GM23248 (cell line): ENCODE measurements around the gene PTPRA. TPM values are rescaled to one million over a fixed set of nuclear protein-coding genes. Genes with fewer than 3 reads are reported as not detected.

ENCODE experiments used
- DNase-seq: peaks from one replicate; pipeline ENCODE4 v3.0.0-alpha.2; 2015
- H2AFZ ChIP-seq: fragments of 200-600 bp; sonication (generic); 2 replicates; pipeline ENCODE4 v1.6.1; 2016; ENCODE audit warnings: antibody characterized with exemption
- H3F3A ChIP-seq: fragments of 200-600 bp; sonication (generic); 2 replicates; pipeline ENCODE4 v1.6.1; 2016; ENCODE audit warnings: mild to moderate bottlenecking, antibody characterized with exemption, mixed run types; ENCODE audit not compliant: insufficient read depth
- H3K27ac ChIP-seq: fragments of 200-600 bp; sonication (generic); 2 replicates; pipeline ENCODE4 v1.5.1; 2016; ENCODE audit warnings: mild to moderate bottlenecking
- H3K27me3 ChIP-seq: fragments of 200-600 bp; sonication (generic); replicated peaks from 2 replicates; pipeline ENCODE4 v1.6.1; 2016; ENCODE audit warnings: mild to moderate bottlenecking; ENCODE audit not compliant: insufficient read depth
- H3K36me3 ChIP-seq: fragments of 200-600 bp; sonication (generic); 2 replicates; pipeline ENCODE4 v1.6.1; 2016; ENCODE audit warnings: low read depth, mild to moderate bottlenecking
- H3K4me1 ChIP-seq: fragments of 200-600 bp; sonication (generic); 2 replicates; pipeline ENCODE4 v1.6.1; 2016; ENCODE audit warnings: mild to moderate bottlenecking; ENCODE audit not compliant: insufficient read depth
- H3K4me2 ChIP-seq: fragments of 200-600 bp; sonication (generic); one replicate; pipeline ENCODE4 v1.6.1; 2016; ENCODE audit warnings: mild to moderate bottlenecking; ENCODE audit not compliant: unreplicated experiment
- H3K4me3 ChIP-seq: fragments of 200-600 bp; sonication (generic); 2 replicates; pipeline ENCODE4 v1.5.1; 2016; ENCODE audit warnings: mild to moderate bottlenecking
- H3K79me2 ChIP-seq: fragments of 200-600 bp; sonication (generic); 2 replicates; pipeline ENCODE4 v1.6.1; 2016; ENCODE audit warnings: mild to moderate bottlenecking; ENCODE audit not compliant: insufficient read depth
- H3K9ac ChIP-seq: fragments of 200-600 bp; sonication (generic); 2 replicates; pipeline ENCODE4 v1.6.1; 2016; ENCODE audit warnings: mild to moderate bottlenecking
- H3K9me2 ChIP-seq: fragments of 200-600 bp; sonication (generic); 2 replicates; pipeline ENCODE4 v1.6.1; 2016; ENCODE audit warnings: mixed run types, mild to moderate bottlenecking, moderate library complexity; ENCODE audit not compliant: insufficient read depth
- H3K9me3 ChIP-seq: fragments of 200-600 bp; sonication (generic); one replicate; pipeline ENCODE4 v1.6.1; 2017; ENCODE audit warnings: low read depth
- H4K20me1 ChIP-seq: fragments of 200-600 bp; sonication (generic); 2 replicates; pipeline ENCODE4 v1.6.0; 2016; ENCODE audit not compliant: insufficient read depth
- EZH2 ChIP-seq: fragments of 200-600 bp; sonication (generic); IDR thresholded peaks from 2 replicates; pipeline ENCODE4 v1.6.1; 2018; ENCODE audit warnings: antibody characterized with exemption, mild to moderate bottlenecking; ENCODE audit not compliant: insufficient read depth, poor library complexity, severe bottlenecking
- EZH2phosphoT487 ChIP-seq: fragments of 200-600 bp; sonication (generic); IDR thresholded peaks from 2 replicates; pipeline ENCODE4 v1.6.1; 2018; ENCODE audit warnings: antibody characterized with exemption, moderate library complexity, mild to moderate bottlenecking, low read depth; ENCODE audit not compliant: insufficient read depth
- WGBS, 2 experiments: methylation state at CpG; one replicate each; pipeline ENCODE4 v1.1.6; 2015 to 2017; ENCODE audit warnings: low lambda C conversion rate in 2 of 2, low coverage in 1 of 2; ENCODE audit errors: missing lambda C conversion rate in 2 of 2; 5-methylcytosine and 5-hydroxymethylcytosine counted together
- in situ Hi-C: fragments of 300-500 bp; cut with MboI; formaldehyde crosslinking; loops from 2 replicates; pipeline ENCODE4 v1.15.0; 2020
- polyA plus RNA-seq: library from polyadenylated mRNA; unstranded; fragments of >200 nt; fragmentation: Nextera tagmentation; extraction: Ambion mirVana; gene quantifications from 2 replicates; pipeline ENCODE4 v1.2.1, GENCODE V29; 2016
- total RNA-seq: library from RNA; depleted of rRNA; stranded (reverse); fragments of >200 nt; shearing (Covaris generic); gene quantifications from 2 replicates; pipeline ENCODE4 v1.2.3, GENCODE V29; 2014

The PTPRA gene
- total and polyA plus RNA-seq, 2 experiments from 2014 or later: 37.4 to 50.8 TPM

DNA sequence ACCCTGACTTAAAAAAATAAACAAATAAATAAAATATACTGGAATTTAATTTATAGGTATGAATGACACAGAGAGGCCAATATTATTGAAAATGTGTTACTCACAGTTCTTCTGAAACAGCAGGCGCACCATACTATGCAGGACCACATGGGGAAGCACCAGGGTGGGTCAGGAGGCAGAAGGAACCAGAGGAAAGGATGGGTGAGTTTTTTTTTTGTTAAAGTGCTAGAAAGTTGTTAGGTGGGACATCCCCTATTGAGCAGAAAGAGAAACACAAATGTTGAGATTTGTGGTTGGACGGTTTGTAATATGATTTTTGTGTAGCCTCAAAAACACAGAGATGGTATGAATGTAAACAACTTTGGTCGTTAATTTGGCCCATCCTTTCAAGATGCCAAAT lies 26.0 kb downstream of the PTPRA start:
- DNase-seq: no peak
- Histone ChIP-seq H3K9me2 (no peaks in the 10 kb centered on the region), H3K36me3 (no peaks in the 10 kb centered on the region), H3K27ac (no peak overlapping the region), H3F3A (no peaks in the 10 kb centered on the region), H4K20me1 (no peaks in the 10 kb centered on the region), H3K4me1 (no peaks in the 10 kb centered on the region), H3K9me3 (no peaks in the 10 kb centered on the region), H3K4me2 (no peak overlapping the region), H3K27me3 (no peaks in the 10 kb centered on the region), H3K9ac (no peak overlapping the region), H3K79me2 (peaks cover 96% of the 10 kb centered on the region), H2AFZ (no peak overlapping the region), H3K4me3 (no peak overlapping the region)
- TF ChIP-seq EZH2 (no peak), EZH2phosphoT487 (no peak)
- in situ Hi-C loops: no loop called here
- 86 to 88% methylated on average over 3 of the region's 3 CpGs for WGBS, 2 experiments

DNA sequence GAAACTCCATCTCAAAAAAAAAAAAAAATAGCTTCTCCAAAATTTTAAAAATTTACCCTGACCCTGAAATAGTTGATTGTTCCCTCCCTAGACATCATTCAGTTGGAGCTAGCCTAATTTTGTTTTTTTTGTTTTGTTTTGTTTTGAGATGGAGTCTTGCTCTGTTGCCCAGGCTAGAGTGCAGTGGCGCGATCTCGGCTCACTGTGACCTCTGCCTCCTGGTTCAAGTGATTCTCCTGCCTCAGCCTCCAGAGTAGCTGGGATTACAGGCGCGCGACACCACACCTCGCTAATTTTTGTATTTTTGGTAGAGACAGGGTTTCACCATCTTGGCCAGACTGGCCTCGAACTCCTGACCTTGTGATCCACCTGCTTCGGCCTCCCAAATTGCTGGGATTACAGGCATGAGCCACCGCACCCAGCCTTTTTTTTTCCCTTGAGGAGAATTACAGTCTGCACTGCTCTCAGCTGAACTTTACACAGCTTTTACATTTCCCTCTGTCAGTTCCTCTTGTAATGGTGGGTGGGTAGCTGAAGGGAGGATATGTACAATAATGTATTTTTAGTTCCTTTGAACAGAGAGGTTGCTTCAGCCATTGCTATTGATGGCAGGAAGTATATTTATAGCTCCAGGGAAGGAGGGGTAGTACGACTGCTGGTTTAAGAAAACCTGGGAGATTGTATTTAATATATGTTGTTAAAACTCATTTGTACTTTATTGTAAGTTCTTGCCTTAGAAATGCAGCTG lies 27.7 kb downstream of the PTPRA start:
- Histone ChIP-seq H4K20me1 (no peaks in the 10 kb centered on the region), H3K4me1 (no peaks in the 10 kb centered on the region), H3K4me3 (no peak overlapping the region), H3K9me2 (no peaks in the 10 kb centered on the region), H3K9ac (no peak overlapping the region), H3K4me2 (no peak overlapping the region), H3K36me3 (no peaks in the 10 kb centered on the region), H3K27ac (no peak overlapping the region), H3K9me3 (no peaks in the 10 kb centered on the region), H3K27me3 (no peaks in the 10 kb centered on the region), H3K79me2 (peaks cover 91% of the 10 kb centered on the region), H2AFZ (no peak overlapping the region), H3F3A (no peaks in the 10 kb centered on the region)
- in situ Hi-C loops: no loop called here
- no peak for TF ChIP-seq EZH2phosphoT487
- no peak for TF ChIP-seq EZH2
- 91 to 96% methylated on average over 11 of the region's 11 CpGs for WGBS, 2 experiments
- no peak for DNase-seq

DNA sequence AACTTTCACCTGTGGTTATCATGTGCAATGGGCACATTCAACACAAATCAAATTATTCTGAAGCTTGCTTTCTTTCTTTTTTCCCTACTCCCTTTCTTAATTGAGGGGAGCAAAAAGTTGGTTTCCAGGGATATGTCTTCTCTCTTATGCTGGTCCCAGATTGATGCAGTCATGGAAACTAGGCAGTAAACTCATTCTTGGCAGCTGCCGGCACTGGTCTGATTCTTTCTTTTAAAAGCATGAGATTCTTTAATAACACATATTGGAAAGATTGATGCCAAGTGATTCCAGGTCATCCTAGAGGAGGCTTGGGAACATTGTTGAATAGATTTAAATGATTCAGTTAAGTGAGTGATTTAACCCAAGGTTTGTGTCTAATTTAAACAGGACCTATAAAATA lies 29.0 kb downstream of the PTPRA start:
- TF ChIP-seq EZH2phosphoT487 (no peak), EZH2 (no peak)
- no peak overlapping the region for H3K4me3 ChIP-seq
- no peak overlapping the region for H3K4me2 ChIP-seq
- WGBS, 2 experiments: 41% methylated on average over 1 of the region's 1 CpG
- no peaks in the 10 kb centered on the region for H3K4me1 ChIP-seq
- no peaks in the 10 kb centered on the region for H3K27me3 ChIP-seq
- no peaks in the 10 kb centered on the region for H3K9me2 ChIP-seq
- no peak overlapping the region for H3K9ac ChIP-seq
- DNase-seq: no peak
- no peak overlapping the region for H2AFZ ChIP-seq
- no peak overlapping the region for H3K27ac ChIP-seq
- no peaks in the 10 kb centered on the region for H4K20me1 ChIP-seq
- in situ Hi-C loops: no loop called here
- no peaks in the 10 kb centered on the region for H3F3A ChIP-seq
- H3K36me3 ChIP-seq: no peaks in the 10 kb centered on the region
- no peaks in the 10 kb centered on the region for H3K9me3 ChIP-seq
- peaks cover 92% of the 10 kb centered on the region for H3K79me2 ChIP-seq

DNA sequence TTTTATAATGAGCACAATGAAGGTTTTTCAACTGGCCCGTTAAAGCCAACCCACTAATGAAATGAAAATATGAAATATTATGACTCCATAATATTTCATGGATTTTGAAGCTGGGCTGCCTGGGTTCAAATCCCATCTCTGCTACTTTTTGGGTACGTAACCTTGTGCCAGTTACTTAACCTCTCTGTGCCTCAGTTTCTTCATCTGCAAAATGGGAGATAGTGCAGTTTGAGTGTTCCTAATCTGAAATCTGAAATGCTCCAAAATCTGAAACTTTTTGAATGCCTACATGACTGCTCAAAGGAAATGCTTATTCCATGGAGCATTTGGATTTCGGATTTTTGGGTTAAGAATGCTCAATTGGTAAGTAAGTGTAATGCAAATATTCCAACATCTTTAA lies 29.5 kb downstream of the PTPRA start:
- Histone ChIP-seq H4K20me1 (no peaks in the 10 kb centered on the region), H3K27ac (no peak overlapping the region), H3K9ac (no peak overlapping the region)

DNA sequence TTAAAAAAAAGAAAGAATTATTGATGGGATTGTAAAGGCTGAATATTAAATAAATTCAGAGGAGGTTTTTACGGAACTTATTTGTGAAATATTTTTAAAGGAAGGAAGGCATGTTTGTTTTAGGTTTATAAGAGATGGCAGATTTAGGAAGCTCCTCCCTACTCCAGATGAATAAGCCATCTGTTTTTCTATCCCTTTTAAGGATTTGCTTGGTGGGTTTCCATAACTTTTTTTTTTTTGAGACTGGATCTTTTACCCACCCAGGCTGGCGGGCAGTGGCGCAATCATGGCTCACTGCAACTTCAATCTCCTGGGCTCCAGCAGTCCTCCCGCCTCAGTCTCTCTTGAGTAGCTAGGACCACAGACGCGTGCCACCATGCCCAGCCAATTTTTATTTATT lies 30.4 kb downstream of the PTPRA start:
- H3K36me3 ChIP-seq: no peaks in the 10 kb centered on the region
- in situ Hi-C loops: no loop called here
- 98% methylated on average over 6 of the region's 6 CpGs for WGBS, 2 experiments
- TF ChIP-seq EZH2 (no peak), EZH2phosphoT487 (no peak)
- no peaks in the 10 kb centered on the region for H3F3A ChIP-seq
- no peak overlapping the region for H3K4me2 ChIP-seq
- no peak overlapping the region for H3K9ac ChIP-seq
- no peaks in the 10 kb centered on the region for H3K27me3 ChIP-seq
- H2AFZ ChIP-seq: no peak overlapping the region
- H3K27ac ChIP-seq: no peak overlapping the region
- no peaks in the 10 kb centered on the region for H4K20me1 ChIP-seq
- no peaks in the 10 kb centered on the region for H3K9me2 ChIP-seq
- no peak for DNase-seq
- no peak overlapping the region for H3K4me3 ChIP-seq
- no peaks in the 10 kb centered on the region for H3K9me3 ChIP-seq
- peaks cover 92% of the 10 kb centered on the region for H3K79me2 ChIP-seq
- no peaks in the 10 kb centered on the region for H3K4me1 ChIP-seq

More for the DNA sequence above, 29.5 kb downstream of the PTPRA start:
- no peaks in the 10 kb centered on the region for H3F3A ChIP-seq
- no peak overlapping the region for H2AFZ ChIP-seq
- H3K4me2 ChIP-seq: no peak overlapping the region
- no peak for TF ChIP-seq EZH2
- no peak for TF ChIP-seq EZH2phosphoT487
- DNase-seq: no peak
- 97 to 99% methylated on average over 3 of the region's 3 CpGs for WGBS, 2 experiments
- H3K4me1 ChIP-seq: no peaks in the 10 kb centered on the region
- H3K27me3 ChIP-seq: no peaks in the 10 kb centered on the region
- no peaks in the 10 kb centered on the region for H3K9me3 ChIP-seq
- no peaks in the 10 kb centered on the region for H3K9me2 ChIP-seq
- H3K4me3 ChIP-seq: no peak overlapping the region
- no peaks in the 10 kb centered on the region for H3K36me3 ChIP-seq
- H3K79me2 ChIP-seq: peaks cover 92% of the 10 kb centered on the region
- in situ Hi-C loops: no loop called here
